GM19395 (cell line): ENCODE data around the gene TLL2.

Experiments used
- ATAC-seq: cut with Tn5 transposase; IDR thresholded peaks from one replicate; pipeline ENCODE4 v1.9.1; 2021; ENCODE audit warnings: mild to moderate bottlenecking, moderate library complexity; ENCODE audit not compliant: unreplicated experiment

TLL2 gene

DNA sequence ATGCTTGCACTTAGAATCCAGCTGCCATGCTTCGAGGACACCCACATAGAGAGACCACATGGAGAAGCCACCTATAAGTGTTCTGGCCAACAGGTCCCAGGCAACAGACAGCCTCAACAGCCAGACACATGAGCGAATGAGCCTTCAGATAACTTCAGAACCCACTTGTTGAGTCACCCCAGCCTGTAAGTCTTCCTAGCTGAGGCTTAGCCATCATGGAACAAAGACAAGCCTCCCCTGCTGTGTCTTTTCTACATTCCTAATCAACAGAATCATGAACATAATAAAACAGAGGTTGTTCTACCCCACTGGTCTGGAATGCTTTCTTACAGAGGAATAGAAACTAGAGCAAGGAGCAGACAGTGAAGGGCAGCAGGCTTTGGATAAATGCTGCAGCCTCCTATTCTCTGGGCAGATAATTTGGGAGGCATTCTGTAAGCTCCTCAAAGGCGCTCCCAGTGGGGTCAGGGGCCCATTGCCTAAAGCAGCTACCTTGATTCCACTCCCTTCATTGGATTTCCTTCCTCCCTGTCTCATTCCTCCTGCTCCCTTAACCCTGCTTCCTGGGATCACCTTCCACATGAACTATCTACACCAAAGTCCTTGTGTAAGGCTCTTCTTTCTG is 4.6 kb downstream of the TLL2 start:
- no peak for ATAC-seq

DNA sequence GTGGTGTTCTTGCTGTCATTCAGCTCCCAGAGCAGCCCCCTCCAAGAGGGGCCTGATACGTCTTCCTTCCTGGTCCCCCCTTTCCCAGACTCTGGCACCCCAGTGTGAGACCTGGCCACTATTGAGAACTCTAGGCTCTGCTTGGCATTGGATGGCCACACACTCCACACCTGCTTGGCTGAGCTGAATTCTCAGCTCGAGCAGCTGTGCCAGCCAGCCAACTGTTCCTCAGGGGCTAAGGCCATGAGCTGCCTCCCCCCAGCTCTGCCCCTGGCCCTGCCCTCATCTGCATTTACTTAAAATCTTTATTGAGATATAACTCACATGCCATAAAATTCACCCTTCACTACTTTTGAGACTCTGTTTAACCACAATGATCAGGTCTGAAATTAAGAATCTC is 6.7 kb downstream of the TLL2 start:
- ATAC-seq, result no peak

DNA sequence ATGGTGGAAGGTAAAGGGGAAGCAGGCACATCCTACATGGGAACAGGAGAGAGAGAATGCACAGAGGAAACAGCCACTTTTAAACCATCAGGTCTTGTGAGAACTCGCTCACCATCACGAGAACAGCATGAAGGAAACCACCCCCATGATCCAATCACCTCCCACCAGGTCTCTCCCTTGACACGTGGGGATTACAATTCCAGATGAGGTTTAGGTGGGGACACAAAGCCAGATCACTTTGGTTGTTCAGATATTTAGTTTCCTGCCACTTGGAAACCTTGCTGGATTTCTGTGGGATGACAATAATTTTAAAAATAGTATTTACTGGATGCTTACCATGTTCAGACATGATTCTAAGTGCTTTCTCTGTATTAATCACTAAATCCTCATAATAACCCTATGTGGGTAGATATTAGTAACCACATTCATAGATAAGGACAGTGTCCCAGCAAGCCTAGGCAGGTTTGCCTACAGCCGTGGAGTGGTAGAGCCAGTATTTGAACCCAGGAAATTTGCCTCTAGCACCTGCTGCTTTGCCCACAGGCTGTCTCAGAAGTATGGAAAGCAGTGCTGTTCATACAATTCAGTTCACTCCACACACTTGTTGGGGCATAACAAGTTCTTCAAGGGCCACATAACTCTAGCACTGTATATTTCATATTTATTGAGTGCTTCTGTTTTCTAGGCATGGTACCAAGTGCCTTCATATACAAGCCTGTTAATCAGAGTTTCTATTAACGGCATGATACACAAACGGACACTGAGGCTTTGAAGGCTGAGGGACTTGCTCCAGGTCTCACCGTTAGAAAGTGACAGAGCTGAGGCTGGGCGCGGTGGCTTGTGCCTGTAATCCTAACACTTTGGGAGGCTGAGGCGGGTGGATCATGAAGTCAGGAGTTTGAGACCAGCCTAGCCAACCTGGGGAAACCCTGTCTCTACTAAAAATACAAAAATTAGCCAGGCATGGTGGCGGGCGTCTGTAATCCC is 8.3 kb downstream of the TLL2 start:
- no peak for ATAC-seq

DNA sequence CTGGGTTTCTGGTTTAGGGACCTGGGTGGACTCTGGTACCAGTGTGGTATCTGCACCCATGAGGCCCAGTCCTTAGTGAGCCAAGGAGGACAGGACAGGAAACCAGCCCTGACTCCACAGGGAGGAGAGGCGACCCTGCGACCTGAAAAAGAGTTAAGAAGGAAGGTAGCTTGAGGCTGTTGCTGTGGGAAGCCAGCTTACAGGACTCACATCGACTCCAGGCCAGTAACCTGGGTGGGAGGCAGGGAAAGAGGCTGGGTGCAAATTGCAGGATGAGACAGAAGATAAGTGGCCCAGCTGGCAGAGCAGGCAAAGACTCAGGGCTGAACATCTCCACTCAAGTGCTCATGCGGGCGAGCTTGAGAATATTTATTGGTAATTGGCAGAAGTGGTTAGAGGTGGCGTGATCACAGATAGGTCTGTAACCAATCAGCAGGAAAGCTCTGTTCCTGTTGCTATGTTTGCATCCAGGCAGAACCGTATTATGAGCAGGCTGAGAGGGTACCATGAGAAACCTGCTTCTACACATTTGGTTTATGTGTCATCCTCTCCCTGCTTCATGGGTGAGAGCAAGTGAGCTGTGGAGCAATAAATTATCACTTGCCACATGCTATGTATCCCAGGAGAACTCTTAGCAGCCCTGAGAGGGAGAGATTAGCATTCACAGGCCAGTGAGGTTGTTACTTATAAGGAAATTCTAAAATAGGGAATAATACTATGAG is 11.0 kb downstream of the TLL2 start:
- ATAC-seq, result no peak

DNA sequence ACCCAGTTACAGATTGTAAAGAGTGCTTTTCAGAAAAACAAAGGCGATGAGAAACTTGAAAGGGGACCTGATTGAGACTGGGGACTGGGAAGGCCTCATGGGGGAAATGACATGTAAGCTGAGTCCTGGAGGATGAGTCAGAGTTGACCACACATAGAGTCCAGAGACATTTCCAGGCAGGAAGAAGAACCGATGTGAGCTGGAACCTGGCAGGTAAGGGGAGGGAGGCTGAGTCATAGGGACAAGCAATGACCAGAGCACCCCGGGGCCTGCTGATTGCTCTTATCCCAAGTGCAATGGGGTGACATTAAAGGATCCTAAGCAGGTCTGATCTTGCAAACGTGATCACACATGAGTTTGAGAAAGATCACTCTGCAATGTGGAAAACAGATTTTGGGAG is 11.7 kb downstream of the TLL2 start:
- no peak for ATAC-seq

DNA sequence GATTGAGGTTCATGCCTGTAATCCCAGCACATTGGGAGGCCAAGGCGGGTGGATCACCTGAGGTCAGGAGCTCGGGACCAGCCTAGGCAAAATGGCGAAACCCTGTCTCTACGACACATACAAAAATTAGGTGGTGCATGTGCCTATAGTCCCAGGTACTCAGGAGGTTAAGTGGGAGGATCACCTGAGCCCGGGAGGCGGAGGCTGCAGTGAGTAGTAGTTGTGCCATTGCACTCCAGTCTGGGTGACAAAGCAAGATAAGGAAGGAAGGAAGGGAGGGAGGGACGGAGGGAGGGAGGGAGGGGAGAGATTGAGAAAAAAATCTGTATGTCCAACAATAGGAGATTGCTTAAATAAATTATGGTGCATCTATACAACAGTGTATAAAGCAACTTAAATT is 13.2 kb downstream of the TLL2 start:
- ATAC-seq, result no peak

DNA sequence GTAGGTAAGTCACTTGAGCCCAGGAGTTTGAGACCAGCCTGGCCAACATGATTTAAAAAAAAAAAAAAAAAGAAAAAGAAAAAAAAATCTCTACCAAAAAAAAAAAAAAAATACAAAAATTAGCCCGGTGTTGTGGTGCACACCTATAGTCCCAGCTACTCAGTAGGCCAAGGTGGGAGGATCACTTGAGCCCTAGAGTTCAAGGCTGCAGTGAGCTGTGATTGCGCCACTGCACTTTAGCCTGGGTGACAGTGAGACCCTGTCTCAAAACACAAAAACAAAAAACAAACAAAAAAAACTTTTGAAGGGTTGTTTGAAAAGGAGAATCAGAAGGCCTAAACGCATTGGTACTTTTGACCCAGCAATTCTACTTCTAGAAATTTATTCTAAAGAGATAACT is 13.7 kb downstream of the TLL2 start:
- no peak for ATAC-seq

DNA sequence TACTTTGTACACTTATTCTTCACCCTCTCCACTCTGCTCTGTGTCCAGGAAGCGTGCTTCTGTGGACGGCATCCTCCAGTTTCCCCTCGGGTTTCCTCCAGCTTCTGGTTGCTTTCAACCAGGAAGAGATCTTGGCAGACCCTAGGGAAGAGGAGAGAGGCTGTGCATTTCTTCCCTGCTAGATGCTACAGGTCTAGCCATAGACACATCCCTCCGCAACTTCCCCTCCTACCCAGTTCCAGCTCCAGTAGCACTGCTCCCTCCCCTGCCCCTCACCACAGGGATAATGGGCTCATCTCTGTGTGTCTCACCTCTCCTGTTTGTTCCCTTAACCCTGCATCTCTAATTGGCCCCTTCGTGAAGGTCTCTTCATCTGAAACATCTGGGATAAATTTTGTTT is 16.3 kb downstream of the TLL2 start:
- ATAC-seq, result no peak

DNA sequence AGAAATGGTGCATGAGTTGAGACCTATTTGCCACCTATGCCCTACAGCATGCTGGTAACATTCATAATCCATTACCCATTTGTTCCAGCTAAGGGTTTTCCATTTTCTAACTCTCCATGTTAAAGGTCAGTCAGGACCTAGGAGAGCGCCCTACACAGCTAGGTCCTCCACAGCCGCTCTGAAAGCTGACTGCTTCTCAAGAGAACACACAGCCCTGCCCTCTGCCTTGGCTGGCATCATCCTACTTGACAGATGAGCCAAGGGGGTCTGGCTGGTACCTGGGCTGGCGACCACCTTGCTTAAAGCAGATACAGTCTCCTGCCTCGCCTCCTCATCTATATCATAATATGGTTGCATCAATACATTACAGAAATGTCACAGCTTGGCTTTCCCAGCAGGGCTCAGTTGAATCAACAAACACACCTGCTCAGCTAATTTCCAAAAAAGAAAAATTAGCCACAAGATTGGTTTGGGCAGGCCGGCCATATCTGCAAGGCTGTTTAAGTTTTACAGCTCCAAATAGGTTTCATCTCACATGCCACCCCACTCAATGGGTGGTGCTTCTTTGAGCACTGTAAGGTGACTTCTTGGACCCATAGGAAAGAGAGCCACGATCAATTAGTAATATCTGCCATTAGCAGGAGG is 17.3 kb downstream of the TLL2 start:
- ATAC-seq, result no peak

DNA sequence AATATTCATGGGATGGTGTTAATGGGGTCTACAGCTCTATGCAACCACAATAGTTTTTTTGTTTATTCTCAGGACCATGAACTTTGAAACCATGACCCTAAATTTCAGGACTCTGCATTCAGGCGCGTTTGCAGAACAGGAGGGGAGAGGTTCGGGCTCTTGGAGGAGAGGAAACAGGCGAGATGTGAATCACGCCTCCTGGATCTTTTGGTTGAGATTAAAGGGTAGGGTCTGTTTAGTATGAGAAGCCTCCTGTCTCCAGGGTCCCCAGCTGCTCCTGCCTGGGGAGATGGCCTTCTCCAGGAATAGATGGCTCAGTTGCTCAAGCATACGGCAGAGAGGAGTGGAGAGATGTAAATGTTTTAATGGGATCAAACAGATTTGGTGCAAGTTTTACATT is 18.2 kb downstream of the TLL2 start:
- no peak for ATAC-seq

DNA sequence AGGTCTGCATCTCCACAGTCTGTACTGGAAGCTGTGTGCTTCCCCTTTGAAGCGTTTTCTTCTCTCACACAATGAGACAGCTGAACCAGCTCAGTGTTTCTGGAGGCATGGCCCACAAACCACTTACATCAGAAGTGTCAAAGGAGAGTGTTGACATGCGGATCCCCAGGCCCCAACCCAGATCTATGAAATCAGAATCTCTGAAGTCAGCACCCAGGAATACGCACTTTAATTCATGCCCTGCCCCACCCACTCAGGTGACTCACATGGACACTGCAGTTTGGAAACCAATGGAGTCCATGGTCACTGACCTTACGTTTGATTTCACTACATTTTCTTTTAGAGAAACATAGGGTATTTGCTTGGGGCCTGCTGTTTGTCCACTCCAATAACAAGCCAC is 19.0 kb downstream of the TLL2 start:
- ATAC-seq, result no peak

DNA sequence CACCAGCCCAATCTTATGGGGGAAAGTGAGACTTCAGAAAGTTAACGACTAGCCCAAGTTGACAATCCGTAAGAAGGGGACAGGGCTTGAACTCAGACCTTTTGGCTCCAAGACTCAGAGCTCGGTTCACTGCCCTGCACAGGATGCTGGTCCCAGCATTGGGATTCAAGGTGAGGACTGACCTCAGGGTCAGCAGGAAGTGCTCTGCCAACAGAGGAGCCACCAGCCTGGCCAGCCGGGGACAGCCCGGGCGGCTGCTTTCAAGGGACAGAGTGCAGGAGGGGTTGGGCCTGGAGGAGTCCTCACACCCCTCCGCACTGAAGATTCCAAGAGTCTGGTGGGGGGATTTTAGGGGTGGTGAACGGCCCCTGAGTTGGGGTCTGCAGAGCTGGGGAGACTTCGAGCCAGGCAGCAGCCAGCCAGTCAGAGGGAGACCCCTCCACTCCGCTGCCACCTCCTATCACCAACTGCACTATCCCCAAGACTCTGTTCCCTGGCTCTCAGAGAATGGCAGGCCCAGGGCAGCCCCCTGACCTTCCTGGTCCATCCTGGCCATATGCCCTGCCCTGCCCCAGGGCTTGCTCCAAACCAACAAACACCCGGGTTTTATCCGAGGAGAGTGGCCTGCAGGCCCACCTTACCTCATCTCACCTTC is 19.7 kb downstream of the TLL2 start:
- no peak for ATAC-seq

DNA sequence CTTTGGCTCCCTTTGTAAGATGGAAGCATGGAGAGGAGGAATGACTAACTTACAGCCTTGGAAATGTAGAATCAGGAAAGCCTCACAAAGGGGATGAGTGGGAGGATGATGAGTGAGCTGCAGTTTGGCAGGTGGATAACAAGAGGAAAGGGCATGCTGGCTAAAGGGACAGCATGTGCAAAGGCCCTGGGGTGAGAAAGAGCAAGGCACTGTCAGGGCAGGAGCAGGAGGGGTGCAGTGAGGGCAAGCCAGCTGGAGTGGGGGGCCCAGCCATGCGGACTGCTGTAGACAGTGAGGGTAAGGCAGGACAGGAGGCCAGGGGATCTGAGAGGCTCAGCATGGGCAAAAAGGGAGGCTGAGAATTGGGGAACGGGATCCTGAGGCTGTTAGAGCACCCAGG is 20.5 kb downstream of the TLL2 start:
- ATAC-seq, result no peak

DNA sequence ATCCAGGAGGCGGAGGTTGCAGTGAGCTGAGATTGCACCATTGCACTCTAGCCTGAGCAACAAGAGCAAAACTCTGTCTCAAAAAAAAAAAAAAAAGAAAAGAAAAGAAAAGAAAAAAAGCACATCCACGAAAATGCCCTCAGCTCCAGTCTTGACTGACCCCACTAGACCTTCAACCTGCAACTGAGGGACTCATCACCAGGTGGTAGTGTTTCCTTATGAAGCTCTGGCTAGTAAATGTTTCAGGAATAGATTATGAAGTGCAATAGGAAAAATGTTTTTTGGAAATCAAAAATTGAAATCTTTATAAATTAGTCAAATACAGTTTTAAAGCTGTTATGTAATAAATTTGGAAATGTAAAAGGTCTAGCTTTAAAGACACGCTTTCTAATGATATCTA is 22.4 kb downstream of the TLL2 start:
- no peak for ATAC-seq

DNA sequence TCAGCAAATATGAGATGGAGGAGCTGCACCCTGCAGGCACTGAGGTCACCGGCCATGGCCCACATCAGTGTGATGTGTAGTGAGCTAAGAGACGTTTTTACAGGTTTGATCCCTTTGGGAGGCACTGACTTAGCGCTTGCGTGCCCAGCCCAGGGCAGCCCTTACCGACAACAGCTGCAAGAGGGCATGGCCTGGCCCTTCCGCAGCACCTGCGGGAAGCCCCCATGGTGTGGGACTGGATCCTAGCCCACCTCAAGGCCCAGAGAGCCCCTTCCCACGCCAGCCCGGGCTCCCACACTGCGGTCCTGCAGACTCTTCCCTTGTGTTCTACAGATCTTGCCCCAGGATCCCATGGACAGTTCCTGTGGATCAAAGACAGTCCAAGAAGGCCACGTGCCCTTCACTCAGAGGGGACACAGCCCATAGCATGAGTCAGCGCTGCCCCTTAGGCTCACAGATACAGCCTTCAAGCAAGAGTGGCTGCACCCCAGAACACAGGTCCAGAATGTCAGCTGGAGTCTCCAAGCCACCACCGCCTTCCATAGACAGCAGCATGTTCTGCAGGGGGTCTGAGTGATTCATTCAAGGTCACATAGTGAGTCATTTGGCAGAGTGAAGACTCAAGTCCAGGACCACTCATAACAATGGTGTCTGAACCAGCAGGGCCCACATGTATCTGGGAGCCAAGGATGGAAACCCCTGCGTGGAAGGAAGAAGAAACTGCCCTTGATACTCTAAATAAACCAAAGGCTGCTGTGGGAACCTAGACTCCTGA is 25.4 kb downstream of the TLL2 start:
- ATAC-seq, result no peak

DNA sequence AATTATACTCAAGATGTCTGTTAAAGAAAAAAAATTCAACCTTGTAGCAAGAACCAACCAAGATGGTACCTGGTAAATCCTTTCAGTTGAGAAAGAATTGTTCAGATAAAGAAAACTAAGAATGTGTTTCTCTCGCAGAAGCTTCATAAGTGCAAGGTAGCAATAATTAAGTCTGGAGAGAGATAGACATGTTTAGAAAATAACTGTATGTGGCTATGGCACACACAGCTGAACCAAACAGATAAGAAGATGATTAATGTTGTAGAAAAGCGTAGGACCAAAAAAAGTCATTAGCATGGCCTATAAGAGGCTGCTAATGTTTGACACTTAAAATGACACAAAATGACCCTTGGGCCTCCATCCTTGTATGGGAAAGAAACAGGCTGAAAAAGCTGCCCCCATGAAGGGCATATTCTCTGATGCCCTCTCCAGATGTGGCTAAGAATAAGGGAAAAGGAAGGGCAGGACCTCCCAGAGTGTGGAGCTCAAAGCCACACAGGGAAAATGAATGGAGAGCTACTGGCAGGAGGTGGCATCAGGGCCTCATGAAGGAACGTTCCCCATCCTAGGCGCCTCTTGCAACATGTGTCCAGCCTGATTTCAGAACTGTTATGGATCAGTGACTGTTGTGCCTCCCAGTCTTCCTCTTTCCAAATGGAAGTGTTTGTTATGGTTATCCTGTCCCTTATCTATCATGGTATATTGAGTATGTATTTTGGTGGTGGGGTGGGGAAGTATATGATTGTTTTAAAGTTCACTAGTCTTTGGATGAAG is 30.7 kb downstream of the TLL2 start:
- no peak for ATAC-seq

DNA sequence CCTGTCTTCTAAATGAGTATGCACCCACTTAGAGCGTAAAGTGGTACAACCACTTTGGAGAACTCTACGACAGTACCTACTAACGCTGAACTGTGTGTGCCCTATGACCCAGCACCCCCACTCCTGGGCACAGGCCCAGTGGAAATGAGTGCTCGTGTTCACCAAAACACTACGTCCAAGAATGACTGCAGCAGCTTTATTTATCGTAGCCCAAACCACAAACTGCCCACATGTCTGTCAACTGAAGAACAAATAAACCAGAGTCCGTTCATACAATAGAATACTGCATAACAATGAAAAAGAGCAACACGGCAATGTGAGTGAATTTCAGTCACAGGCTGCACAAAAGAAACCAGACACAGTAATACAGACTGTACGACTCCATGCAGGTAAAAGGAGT is 35.4 kb downstream of the TLL2 start:
- ATAC-seq, result no peak

DNA sequence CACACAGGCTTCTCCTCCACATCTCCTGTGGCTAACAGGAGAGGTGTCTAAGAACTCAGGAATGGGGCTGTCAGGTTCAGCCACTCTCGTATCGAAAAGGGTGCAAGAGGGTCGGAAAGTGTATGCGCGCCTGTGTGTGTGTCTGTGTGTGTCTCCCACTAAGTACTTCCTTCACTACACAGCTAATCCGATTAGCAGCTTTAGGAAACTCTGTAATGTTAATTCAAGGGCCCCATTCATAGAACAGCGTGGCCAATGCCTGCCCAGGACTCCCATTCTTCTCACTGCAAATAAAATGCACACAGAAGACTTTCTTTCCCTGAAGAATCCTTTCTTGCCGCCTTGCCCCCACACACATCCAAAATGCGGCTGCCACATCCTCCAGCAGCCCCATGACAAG is 39.9 kb downstream of the TLL2 start:
- ATAC-seq, result no peak

DNA sequence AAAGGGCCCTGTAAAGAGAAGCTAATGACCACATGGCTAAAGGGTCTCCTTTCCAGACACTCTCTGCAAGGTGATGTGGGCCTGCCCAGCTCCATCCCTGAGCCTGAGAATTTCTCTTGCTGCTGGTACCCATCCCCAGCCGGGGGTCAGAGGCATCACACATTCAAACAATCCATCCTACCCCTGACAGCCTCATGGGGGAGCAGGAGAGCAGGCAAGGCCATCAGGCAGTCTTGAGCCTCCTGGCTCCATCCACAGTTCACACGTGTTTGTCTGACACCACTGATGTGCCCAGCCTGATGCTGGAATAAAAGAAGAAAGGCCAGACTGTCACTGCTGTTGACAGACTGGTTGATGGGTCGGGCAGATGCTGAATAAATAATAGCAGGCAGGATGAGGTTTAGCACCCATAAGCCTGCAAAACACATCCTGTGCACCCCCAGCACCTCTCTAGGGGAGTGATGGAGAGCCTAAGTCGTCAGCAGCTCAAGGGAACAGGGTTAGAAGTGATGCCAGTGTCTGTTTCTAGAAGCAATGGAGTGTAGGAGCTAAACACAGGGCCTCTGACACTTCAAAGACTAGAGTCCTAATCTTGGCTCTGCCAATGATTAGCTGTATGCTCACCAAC is 43.5 kb downstream of the TLL2 start:
- ATAC-seq, result peak; percentile 65
